ENCODE data around the gene GSTM1. TPM values are rescaled to one million over a fixed set of nuclear protein-coding genes. Genes with fewer than 3 reads are reported as not detected.

Gene GSTM1
- total RNA-seq (2022; extraction: Qiagen RNA extraction; ENCODE audit: low read depth) = not detected in 5 replicates

GRCh38 chr1:109687641-109688499 is at the start of gene GSTM1:
GSTM1 (plus strand) TSS chr1:109687817; CDS start chr1:109687874, 57 bp downstream.

GRCh38 chr1:109655615-109656519 is 31.8 kb upstream of the GSTM1 start, which contains the start of gene GSTM4:
GSTM4 (plus strand) TSS chr1:109656099; CDS start chr1:109656390, 291 bp downstream.

GRCh38 chr1:109667452-109668122 is 20.0 kb upstream of the GSTM1 start, which contains the start of gene GSTM2:
GSTM2 (plus strand) TSS chr1:109668057; CDS start chr1:109668116, 59 bp downstream.

GRCh38 chr1:109711593-109712320 is 24.1 kb downstream of the GSTM1 start, which contains the start of gene GSTM5:
GSTM5 (plus strand) TSS chr1:109712251; CDS start chr1:109712313, 62 bp downstream.

GRCh38 chr1:109740615-109741373 is 53.2 kb downstream of the GSTM1 start, which contains the start of gene GSTM3:
GSTM3 (minus strand) TSS chr1:109741038; CDS start chr1:109740287, 751 bp downstream.

Other genes starting within 250 kb of the GSTM1 start
- 0.07 to 0.11 TPM (median 0.10 TPM) in 5 replicates for gene SYPL2, start 221.3 kb upstream of the GSTM1 start, total RNA-seq (2022; extraction: Qiagen RNA extraction; ENCODE audit: low read depth)
- 1.7 to 2.3 TPM (median 2.1 TPM) in 5 replicates for gene ATXN7L2, start 203.9 kb upstream of the GSTM1 start, total RNA-seq (2022; extraction: Qiagen RNA extraction; ENCODE audit: low read depth)
- gene CYB561D1, start 193.7 kb upstream of the GSTM1 start, total RNA-seq (2022; extraction: Qiagen RNA extraction; ENCODE audit: low read depth) = 4.0 to 5.1 TPM (median 4.4 TPM) in 5 replicates
- gene AMIGO1, start 178.1 kb upstream of the GSTM1 start, total RNA-seq (2022; extraction: Qiagen RNA extraction; ENCODE audit: low read depth) = 1.1 to 1.4 TPM (median 1.2 TPM) in 5 replicates
- gene GPR61, start 147.9 kb upstream of the GSTM1 start, total RNA-seq (2022; extraction: Qiagen RNA extraction; ENCODE audit: low read depth) = not detected in 5 replicates
- 4.4 to 5.7 TPM (median 5.1 TPM) in 5 replicates for gene GNAI3, start 139.2 kb upstream of the GSTM1 start, total RNA-seq (2022; extraction: Qiagen RNA extraction; ENCODE audit: low read depth)
- gene GNAT2, start 68.2 kb upstream of the GSTM1 start, total RNA-seq (2022; extraction: Qiagen RNA extraction; ENCODE audit: low read depth) = 0.14 to 0.26 TPM in 2 of 5 replicates, not detected in the others
- gene AMPD2, start 68.0 kb upstream of the GSTM1 start, total RNA-seq (2022; extraction: Qiagen RNA extraction; ENCODE audit: low read depth) = 21.8 to 31.1 TPM (median 23.9 TPM) in 5 replicates
- gene GSTM4, start 31.7 kb upstream of the GSTM1 start, total RNA-seq (2022; extraction: Qiagen RNA extraction; ENCODE audit: low read depth) = 7.6 to 9.8 TPM (median 8.7 TPM) in 5 replicates
- gene GSTM2, start 19.8 kb upstream of the GSTM1 start, total RNA-seq (2022; extraction: Qiagen RNA extraction; ENCODE audit: low read depth) = 3.0 to 4.0 TPM (median 3.5 TPM) in 5 replicates
- not detected in 5 replicates for gene GSTM5, start 24.4 kb downstream of the GSTM1 start, total RNA-seq (2022; extraction: Qiagen RNA extraction; ENCODE audit: low read depth)
- 21.5 to 28.1 TPM (median 24.6 TPM) in 5 replicates for gene GSTM3, start 53.2 kb downstream of the GSTM1 start, total RNA-seq (2022; extraction: Qiagen RNA extraction; ENCODE audit: low read depth)
- gene EPS8L3, start 76.1 kb downstream of the GSTM1 start, total RNA-seq (2022; extraction: Qiagen RNA extraction; ENCODE audit: low read depth) = 0.47 to 1.6 TPM (median 0.85 TPM) in 5 replicates
- gene CSF1, start 223.0 kb downstream of the GSTM1 start, total RNA-seq (2022; extraction: Qiagen RNA extraction; ENCODE audit: low read depth) = 13.6 to 18.1 TPM (median 16.3 TPM) in 5 replicates

Data from A549 treated with GW870086 at 1 μM for 4 hours (cell line).